Subcutaneous preadipocyte (primary cell): ENCODE data around the gene DCAF8. TPM values are rescaled to one million over a fixed set of nuclear protein-coding genes. Genes with fewer than 3 reads are reported as not detected.

Experiments used
- total RNA-seq: library from RNA; depleted of rRNA; stranded (reverse); fragments of >200 nt; gene quantifications from 2 replicates; pipeline ENCODE4 v1.2.3, GENCODE V29; 2012

DCAF8 gene
- 77.2 and 85.2 TPM in 2 replicates for total RNA-seq

GRCh38 chr1:160261893-160262794 lies at the start of gene DCAF8:
TSS of gene DCAF8 (minus strand) at chr1:160262549. CDS start at chr1:160244008, 18,541 bp downstream.

DNA sequence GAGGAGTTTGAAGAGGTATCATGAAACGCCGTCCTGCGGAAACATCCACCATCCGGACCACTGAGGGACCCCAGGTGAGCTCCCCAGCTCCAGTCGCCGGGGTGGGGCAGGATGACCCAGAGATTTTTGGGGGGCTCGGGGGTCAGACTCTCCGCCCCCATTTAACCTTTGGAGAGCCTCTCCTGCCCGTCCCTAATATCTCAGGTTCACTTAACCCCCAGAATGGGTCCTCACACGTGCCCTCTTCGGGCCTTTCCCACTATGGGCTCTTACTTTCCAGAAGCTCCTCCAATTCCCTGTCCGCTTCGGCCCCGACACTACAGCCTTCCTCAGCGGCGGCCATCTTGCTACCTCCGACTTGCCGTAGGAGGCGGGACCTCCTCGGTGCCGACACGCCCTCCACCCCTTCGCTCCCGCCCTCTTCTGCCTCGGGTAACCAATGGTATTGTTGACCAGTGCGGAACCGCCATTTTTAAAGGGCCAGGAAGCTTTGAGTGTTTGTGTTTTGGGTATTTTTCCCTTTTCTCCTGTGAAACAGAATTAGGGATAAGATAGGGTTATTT lies 22.5 kb upstream of the DCAF8 start, which contains the start of gene PEX19:
Gene PEX19, minus strand, starts transcription at position 352 of the 563 bp plus-strand sequence. Its CDS starts 9 bp downstream, at position 343.

GRCh38 chr1:160205242-160206035 lies 56.9 kb downstream of the DCAF8 start, which contains the start of gene PEA15:
TSS of gene PEA15 (plus strand) at chr1:160205384. CDS start at chr1:160211545, 6,161 bp downstream.

DNA sequence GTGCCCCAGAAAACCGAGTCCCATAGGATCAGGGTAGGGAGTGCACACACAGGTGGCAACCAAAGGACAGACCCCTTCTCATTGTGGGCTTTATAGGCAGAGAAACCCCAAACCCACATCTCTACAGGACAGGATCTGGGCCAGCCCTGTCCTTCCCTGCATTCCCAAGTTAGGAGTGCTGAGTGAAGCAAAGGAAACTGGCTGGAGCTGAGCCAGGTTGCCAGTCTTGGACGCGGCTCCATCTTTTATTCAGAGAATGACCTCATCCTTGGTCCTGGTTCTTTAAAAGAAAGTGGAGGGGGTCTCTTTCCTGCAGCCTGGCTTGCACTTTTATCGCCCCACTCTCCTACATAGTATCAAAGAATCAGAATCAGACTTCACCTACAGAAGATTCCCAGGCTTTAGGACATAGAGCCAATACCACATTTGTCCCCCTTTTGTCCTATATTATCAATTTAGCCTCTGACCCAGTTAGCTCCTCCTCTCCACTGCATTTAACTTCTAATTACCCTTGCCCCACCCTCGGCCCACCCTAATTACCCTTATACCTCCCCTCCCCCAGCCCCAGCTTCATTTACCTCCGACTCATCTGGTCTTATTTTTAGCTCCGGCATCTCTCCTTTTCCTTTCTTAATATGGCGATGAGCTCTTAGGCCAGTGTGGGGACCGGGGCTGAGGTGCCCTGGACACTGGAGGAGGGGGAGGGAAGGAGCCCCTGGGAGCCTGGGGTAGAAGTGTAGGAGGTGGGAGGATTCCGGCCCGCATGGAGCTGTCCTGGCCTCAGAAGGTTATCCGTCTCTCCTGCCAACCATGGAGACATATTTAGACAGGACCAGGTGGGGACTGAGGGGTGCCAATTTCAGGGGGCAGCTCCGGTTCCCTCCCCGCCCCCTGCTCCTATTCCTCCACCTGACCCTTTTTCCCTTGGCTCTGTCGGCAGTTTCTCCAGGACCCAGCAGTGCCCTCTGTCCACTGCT lies 72.4 kb downstream of the DCAF8 start, which contains the start of gene CASQ1:
Gene CASQ1, plus strand, starts transcription at position 927 of the 977 bp plus-strand sequence. CDS start 177 bp downstream, outside the sequence.

Other genes with a start within 250 kb of the DCAF8 start
- gene PIGM, start 230.6 kb downstream of the DCAF8 start, total RNA-seq: 5.1 and 6.6 TPM in 2 replicates
- not detected in 2 replicates for gene KCNJ10, start 192.4 kb downstream of the DCAF8 start, total RNA-seq
- under 0.01 TPM in 1 of 2 replicates, not detected in the other for gene KCNJ9, start 181.0 kb downstream of the DCAF8 start, total RNA-seq
- gene IGSF8, start 163.9 kb downstream of the DCAF8 start, total RNA-seq: 11.5 and 14.3 TPM in 2 replicates
- not detected in 2 replicates for gene ATP1A2, start 146.8 kb downstream of the DCAF8 start, total RNA-seq
- gene ATP1A4, start 110.9 kb downstream of the DCAF8 start, total RNA-seq: not detected in 2 replicates
- gene CASQ1, start 72.0 kb downstream of the DCAF8 start, total RNA-seq: not detected in 2 replicates
- gene PEA15, start 57.2 kb downstream of the DCAF8 start, total RNA-seq: 67.1 and 80.8 TPM in 2 replicates
- gene PEX19, start 22.6 kb upstream of the DCAF8 start, total RNA-seq: 54.4 and 58.8 TPM in 2 replicates
- 199 and 249 TPM in 2 replicates for gene COPA, start 80.7 kb upstream of the DCAF8 start, total RNA-seq
- gene NCSTN, start 80.8 kb upstream of the DCAF8 start, total RNA-seq: 107 and 115 TPM in 2 replicates
- gene NHLH1, start 104.5 kb upstream of the DCAF8 start, total RNA-seq: 0.20 TPM in 1 of 2 replicates, not detected in the other
- under 0.01 TPM in 1 of 2 replicates, not detected in the other for gene VANGL2, start 138.0 kb upstream of the DCAF8 start, total RNA-seq